Inflammatory macrophage treated with lipopolysaccharide for 4 hours (primary cell): ENCODE measurements around the gene HCFC1R1.

Source experiments
- DNase-seq: peaks from one replicate; pipeline ENCODE4 v3.0.0-alpha.2; 2020

The HCFC1R1 gene

GRCh38 chr16:2991566-2992261 is 32.0 kb downstream of the HCFC1R1 start:
- no peak for DNase-seq

- no peak for DNase-seq
These were observed 32.9 kb downstream of the HCFC1R1 start for GRCh38 chr16:2990891-2991290.

GRCh38 chr16:2988590-2989099 is 35.1 kb downstream of the HCFC1R1 start:
- DNase-seq = no peak

GRCh38 chr16:2987833-2988232 is 35.9 kb downstream of the HCFC1R1 start:
- no peak for DNase-seq

- no peak for DNase-seq
These were observed 36.5 kb downstream of the HCFC1R1 start for GRCh38 chr16:2987286-2987685.

- no peak for DNase-seq
These were observed 37.0 kb downstream of the HCFC1R1 start for GRCh38 chr16:2986623-2987188.

- no peak for DNase-seq
These were observed 37.8 kb downstream of the HCFC1R1 start for GRCh38 chr16:2985893-2986355.

- no peak for DNase-seq
These were observed 38.3 kb downstream of the HCFC1R1 start for GRCh38 chr16:2985462-2985861.

- DNase-seq = peak; percentile 76
These were observed 40.0 kb downstream of the HCFC1R1 start for GRCh38 chr16:2983706-2984136.

- DNase-seq = no peak
These were observed 41.3 kb downstream of the HCFC1R1 start for GRCh38 chr16:2982402-2982801.

GRCh38 chr16:2981899-2982250 is 41.9 kb downstream of the HCFC1R1 start:
- DNase-seq = no peak

- DNase-seq = no peak
These were observed 42.4 kb downstream of the HCFC1R1 start for GRCh38 chr16:2981177-2981898.

GRCh38 chr16:2980227-2981176 is 43.2 kb downstream of the HCFC1R1 start, which contains the start of gene PKMYT1:
PKMYT1 (minus strand) TSS chr16:2980446; CDS start chr16:2979657, 789 bp downstream.
- peak; percentile 92 for DNase-seq

- DNase-seq = peak; percentile 63
These were observed 44.0 kb downstream of the HCFC1R1 start for GRCh38 chr16:2979669-2980226.

- DNase-seq = no peak
These were observed 46.3 kb downstream of the HCFC1R1 start for GRCh38 chr16:2977440-2977839.

GRCh38 chr16:2976673-2977072 is 47.1 kb downstream of the HCFC1R1 start:
- DNase-seq = no peak

- no peak for DNase-seq
These were observed 47.5 kb downstream of the HCFC1R1 start for GRCh38 chr16:2976201-2976600.

GRCh38 chr16:2975161-2975795 is 48.5 kb downstream of the HCFC1R1 start:
- DNase-seq = no peak

- no peak for DNase-seq
These were observed 49.3 kb downstream of the HCFC1R1 start for GRCh38 chr16:2974319-2975056.

- no peak for DNase-seq
These were observed 50.0 kb downstream of the HCFC1R1 start for GRCh38 chr16:2973605-2974318.
